NB4 (cell line): ENCODE measurements around the gene NRDC.
A peak's percentile ranks its signal among the peaks of the same experiment; 100 is the strongest.

Experiments
- CTCF ChIP-seq: IDR thresholded peaks from one replicate; pipeline ENCODE4 v1.5.1; 2012; ENCODE audit warnings: low read depth, low read length
- MAX ChIP-seq: IDR thresholded peaks from 2 replicates; pipeline ENCODE4 v1.6.1; 2011; ENCODE audit warnings: low read depth, low read length
- POLR2A ChIP-seq: IDR thresholded peaks from 2 replicates; pipeline ENCODE4 v1.6.1; 2011; ENCODE audit warnings: mild to moderate bottlenecking; ENCODE audit not compliant: insufficient read length; ENCODE audit errors: extremely low read depth

GRCh38 chr1:51768971-51769588 lies 109.4 kb downstream of the NRDC start:
- TF ChIP-seq CTCF = peak; percentile 61
- no peak for TF ChIP-seq MAX
- no peak for TF ChIP-seq POLR2A
